ENCODE measurements around the gene MOB3B.

- TF ChIP-seq, protein P1, sequence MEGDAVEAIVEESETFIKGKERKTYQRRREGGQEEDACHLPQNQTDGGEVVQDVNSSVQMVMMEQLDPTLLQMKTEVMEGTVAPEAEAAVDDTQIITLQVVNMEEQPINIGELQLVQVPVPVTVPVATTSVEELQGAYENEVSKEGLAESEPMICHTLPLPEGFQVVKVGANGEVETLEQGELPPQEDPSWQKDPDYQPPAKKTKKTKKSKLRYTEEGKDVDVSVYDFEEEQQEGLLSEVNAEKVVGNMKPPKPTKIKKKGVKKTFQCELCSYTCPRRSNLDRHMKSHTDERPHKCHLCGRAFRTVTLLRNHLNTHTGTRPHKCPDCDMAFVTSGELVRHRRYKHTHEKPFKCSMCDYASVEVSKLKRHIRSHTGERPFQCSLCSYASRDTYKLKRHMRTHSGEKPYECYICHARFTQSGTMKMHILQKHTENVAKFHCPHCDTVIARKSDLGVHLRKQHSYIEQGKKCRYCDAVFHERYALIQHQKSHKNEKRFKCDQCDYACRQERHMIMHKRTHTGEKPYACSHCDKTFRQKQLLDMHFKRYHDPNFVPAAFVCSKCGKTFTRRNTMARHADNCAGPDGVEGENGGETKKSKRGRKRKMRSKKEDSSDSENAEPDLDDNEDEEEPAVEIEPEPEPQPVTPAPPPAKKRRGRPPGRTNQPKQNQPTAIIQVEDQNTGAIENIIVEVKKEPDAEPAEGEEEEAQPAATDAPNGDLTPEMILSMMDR (IDR thresholded peaks at IDR 0.05) = no peak
- no peak for TF ChIP-seq POLR2A (IDR thresholded peaks at IDR 0.05)
- no peak for TF ChIP-seq POLR2AphosphoS5 (IDR thresholded peaks at IDR 0.05; ENCODE audit: insufficient read depth in 1 of 2, low read depth in 1 of 2)
Measured at GRCh38 chr9:27503623-27504022, 26.0 kb downstream of the MOB3B start.

Data from vagina (tissue), 2 donors.